H9 (cell line): ENCODE measurements around the gene VENTX. TPM values are rescaled to one million over a fixed set of nuclear protein-coding genes. Genes with fewer than 3 reads are reported as not detected.
"Not testable (repeated sequence)": the region's sequence is repeated elsewhere in the genome, so short reads cannot be mapped to it uniquely, and the experiment has no call there.

Experiments
- DNase-seq: peaks from one replicate; pipeline ENCODE4 v3.0.0-alpha.2; 2017
- H2AFZ ChIP-seq: one replicate; pipeline ENCODE4 v1.6.1; 2013; ENCODE audit warnings: mild to moderate bottlenecking, low read length, control low read depth, moderate library complexity
- H2AK5ac ChIP-seq: 2 replicates; pipeline ENCODE4 v1.6.1; 2013; ENCODE audit warnings: low read length, control low read depth, mixed read lengths; ENCODE audit not compliant: insufficient read length
- H2BK120ac ChIP-seq: one replicate; pipeline ENCODE4 v1.6.1; 2013; ENCODE audit warnings: low read depth, mild to moderate bottlenecking, low read length, control low read depth, inconsistent platforms; ENCODE audit not compliant: poor library complexity, severe bottlenecking
- H2BK12ac ChIP-seq: 2 replicates; pipeline ENCODE4 v1.6.1; 2013; ENCODE audit warnings: low read length, control low read depth, mixed read lengths, low read depth; ENCODE audit not compliant: insufficient read length
- H2BK15ac ChIP-seq: 2 replicates; pipeline ENCODE4 v1.6.1; 2013; ENCODE audit warnings: low read depth, low read length, control low read depth
- H2BK20ac ChIP-seq: one replicate; pipeline ENCODE4 v1.6.1; 2013; ENCODE audit warnings: low read depth, mild to moderate bottlenecking, low read length, control low read depth, inconsistent platforms; ENCODE audit not compliant: poor library complexity, severe bottlenecking
- H2BK5ac ChIP-seq: 2 replicates; pipeline ENCODE4 v1.6.1; 2013; ENCODE audit warnings: low read length, control low read depth, mixed read lengths; ENCODE audit not compliant: insufficient read length
- H3K14ac ChIP-seq: 2 replicates; pipeline ENCODE4 v1.6.1; 2013; ENCODE audit warnings: low read length, control low read depth; ENCODE audit not compliant: insufficient read depth
- H3K18ac ChIP-seq: 2 replicates; pipeline ENCODE4 v1.6.1; 2013; ENCODE audit warnings: low read depth, mild to moderate bottlenecking, mixed read lengths, low read length, control low read depth; ENCODE audit not compliant: insufficient read length
- H3K23ac ChIP-seq: 2 replicates; pipeline ENCODE4 v1.6.1; 2013; ENCODE audit warnings: low read length, control low read depth, mixed read lengths, low read depth; ENCODE audit not compliant: insufficient read length
- H3K23me2 ChIP-seq: 2 replicates; pipeline ENCODE4 v1.6.1; 2013; ENCODE audit warnings: low read depth, mild to moderate bottlenecking, mixed read lengths, low read length, control low read depth; ENCODE audit not compliant: insufficient read length, poor library complexity, severe bottlenecking
- H3K27ac ChIP-seq: 2 replicates; pipeline ENCODE4 v1.5.1; 2013; ENCODE audit warnings: low read length, control low read depth, mixed read lengths, low read depth; ENCODE audit not compliant: insufficient read length
- H3K27me3 ChIP-seq: 2 replicates; pipeline ENCODE4 v1.6.1; 2013; ENCODE audit warnings: low read length, control low read depth, inconsistent platforms; ENCODE audit not compliant: insufficient read depth
- H3K4ac ChIP-seq: 2 replicates; pipeline ENCODE4 v1.6.1; 2013; ENCODE audit warnings: low read depth, mild to moderate bottlenecking, control low read depth, inconsistent platforms, low read length, moderate library complexity
- H3K4me1 ChIP-seq: 2 replicates; pipeline ENCODE4 v1.6.1; 2013; ENCODE audit warnings: low read length, control low read depth, inconsistent platforms; ENCODE audit not compliant: insufficient read depth
- H3K4me2 ChIP-seq: 2 replicates; pipeline ENCODE4 v1.6.1; 2013; ENCODE audit warnings: low read length, control low read depth, mixed read lengths; ENCODE audit not compliant: insufficient read length, insufficient read depth
- H3K56ac ChIP-seq: 2 replicates; pipeline ENCODE4 v1.6.1; 2013; ENCODE audit warnings: low read depth, mild to moderate bottlenecking, mixed read lengths, low read length, control low read depth; ENCODE audit not compliant: insufficient read length
- H3K79me1 ChIP-seq: 2 replicates; pipeline ENCODE4 v1.6.1; 2013; ENCODE audit warnings: low read depth, mild to moderate bottlenecking, moderate library complexity, low read length, control low read depth, inconsistent platforms; ENCODE audit not compliant: insufficient read depth, poor library complexity, severe bottlenecking
- H3K79me2 ChIP-seq: 2 replicates; pipeline ENCODE4 v1.6.1; 2013; ENCODE audit warnings: low read length, control low read depth, inconsistent platforms; ENCODE audit not compliant: insufficient read depth
- H3K9ac ChIP-seq: 2 replicates; pipeline ENCODE4 v1.6.1; 2013; ENCODE audit warnings: low read length, control low read depth, mixed read lengths; ENCODE audit not compliant: insufficient read length; ENCODE audit errors: extremely low read depth
- H3K9me3 ChIP-seq: one replicate; pipeline ENCODE4 v1.6.1; 2013; ENCODE audit warnings: low read depth, low read length, inconsistent platforms; ENCODE audit not compliant: control insufficient read depth
- H3T11ph ChIP-seq: one replicate; pipeline ENCODE4 v1.6.1; 2013; ENCODE audit warnings: mild to moderate bottlenecking, low read length, control low read depth, inconsistent platforms
- H4K20me1 ChIP-seq: one replicate; pipeline ENCODE4 v1.6.1; 2013; ENCODE audit not compliant: control insufficient read depth, insufficient read length, insufficient read depth
- H4K5ac ChIP-seq: 2 replicates; pipeline ENCODE4 v1.6.1; 2013; ENCODE audit warnings: low read depth, mild to moderate bottlenecking, mixed read lengths, low read length, control low read depth; ENCODE audit not compliant: insufficient read length
- H4K8ac ChIP-seq: replicated peaks from 2 replicates; pipeline ENCODE4 v1.6.1; 2013; ENCODE audit warnings: low read length, control low read depth, mixed read lengths, low read depth; ENCODE audit not compliant: insufficient read length
- H4K91ac ChIP-seq: 2 replicates; pipeline ENCODE4 v1.6.1; 2013; ENCODE audit warnings: low read depth, mild to moderate bottlenecking, moderate library complexity, mixed read lengths, low read length, control low read depth; ENCODE audit not compliant: insufficient read length
- H3K27ac Mint-ChIP-seq, 3 experiments: 2 replicates in 2 of 3; 3 replicates in 1 of 3; pipeline ENCODE4 v1.8.0; 2020 to 2021; ENCODE audit warnings: mixed read lengths in 3 of 3, mild to moderate bottlenecking in 1 of 3, moderate library complexity in 1 of 3
- H3K27me3 Mint-ChIP-seq: 2 replicates; pipeline ENCODE4 v1.8.0; 2021; ENCODE audit warnings: low read depth, mild to moderate bottlenecking, moderate library complexity, mixed read lengths
- H3K36me3 Mint-ChIP-seq, 3 experiments: 2 replicates in 2 of 3; 3 replicates in 1 of 3; pipeline ENCODE4 v1.8.0; 2020 to 2021; ENCODE audit warnings: low read depth in 3 of 3, mixed read lengths in 3 of 3; ENCODE audit not compliant: insufficient read depth in 1 of 3
- H3K4me1 Mint-ChIP-seq, 2 experiments: 2 replicates each; pipeline ENCODE4 v1.8.0; 2020; ENCODE audit warnings: mixed read lengths in 2 of 2
- H3K4me3 Mint-ChIP-seq, 2 experiments: 2 replicates in 1 of 2; 3 replicates in 1 of 2; pipeline ENCODE4 v1.8.0; 2020 to 2021; ENCODE audit warnings: mild to moderate bottlenecking in 2 of 2, mixed read lengths in 2 of 2, moderate library complexity in 1 of 2
- H3K9me3 Mint-ChIP-seq, 2 experiments: 2 replicates in 1 of 2; 3 replicates in 1 of 2; pipeline ENCODE4 v1.8.0; 2020; ENCODE audit warnings: mild to moderate bottlenecking in 2 of 2, mixed read lengths in 2 of 2, moderate library complexity in 1 of 2
- WGBS: extraction: QIAGEN DNeasy Blood & Tissue Kit; methylation state at CpG from one replicate; pipeline ENCODE4 v1.1.7; 2013; ENCODE audit warnings: missing lambda C conversion rate, low lambda C conversion rate, mixed read lengths; ENCODE audit not compliant: insufficient read length; ENCODE audit errors: extremely low coverage; 5-methylcytosine and 5-hydroxymethylcytosine counted together
- total RNA-seq: library from RNA; stranded (reverse); gene quantifications from 2 replicates; pipeline ENCODE4 v1.2.1, GENCODE V29; 2021
- TF ChIP-seq, protein P1 (sequence below): fragments of 200-600 bp; sonication (generic); conservative IDR thresholded peaks from 3 replicates; pipeline ENCODE4 v1.8.0; 2021; ENCODE audit warnings: antibody characterized with exemption, mild to moderate bottlenecking

The VENTX gene
- total RNA-seq, 1 experiment from 2014 or later: 10.9 TPM

DNA sequence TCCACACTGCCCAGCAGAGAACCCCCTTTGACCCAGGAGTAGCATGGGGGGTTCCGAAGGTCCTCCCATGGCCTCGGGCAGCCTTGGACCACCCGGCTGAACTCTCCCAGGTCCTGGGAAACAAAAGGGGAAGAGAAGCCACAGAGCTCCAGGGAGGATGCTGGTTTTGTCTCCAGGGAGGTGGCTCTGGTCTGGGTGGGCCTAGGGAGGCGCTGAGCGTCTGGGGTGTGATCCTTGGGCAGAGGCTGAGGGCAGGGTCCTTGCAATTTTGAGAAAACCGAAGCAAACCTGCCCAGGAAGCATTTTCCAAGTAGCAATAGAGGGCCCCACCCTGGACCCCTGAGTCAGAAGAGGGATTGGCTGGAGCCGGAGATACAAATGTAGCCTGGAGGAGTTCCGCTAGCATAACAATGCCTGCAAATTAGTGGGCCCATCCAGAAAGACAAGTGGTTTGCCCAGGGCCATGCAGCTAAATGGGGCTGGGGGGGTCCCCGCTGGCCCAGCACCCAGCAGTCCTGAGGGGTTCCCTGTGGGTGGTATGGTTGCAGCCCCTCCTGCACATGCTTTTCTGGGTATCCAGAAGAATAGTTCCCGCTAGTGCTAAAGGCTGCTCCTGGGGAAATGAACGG lies 5.6 kb upstream of the VENTX start:
- Histone ChIP-seq H3K4me2 (peak overlapping the region; percentile 3), H4K5ac (no peak overlapping the region), H3K18ac (no peak overlapping the region), H3K79me2 (no peaks in the 10 kb centered on the region), H3K27me3 (peaks cover 15% of the 10 kb centered on the region; the same call in 1 of the 2 replicates), H4K20me1 (no peaks in the 10 kb centered on the region), H2BK20ac (no peak overlapping the region), H2AK5ac (no peak overlapping the region), H3K23ac (no peak overlapping the region), H3K9me3 (no peaks in the 10 kb centered on the region), H3T11ph (no peak overlapping the region), H4K91ac (no peak overlapping the region), H2BK15ac (no peak overlapping the region), H3K27ac (no peak overlapping the region), H3K4me1 (no peaks in the 10 kb centered on the region; the same call in 1 of the 2 replicates), H3K14ac (no peak overlapping the region), H2BK12ac (no peak overlapping the region), H3K9ac (no peak overlapping the region), H3K23me2 (peaks cover 5% of the 10 kb centered on the region), H3K4ac (no peak overlapping the region), H2AFZ (no peak overlapping the region), H2BK120ac (no peak overlapping the region), H3K79me1 (no peaks in the 10 kb centered on the region), H2BK5ac (no peak overlapping the region), H4K8ac (no peak overlapping the region), H3K56ac (no peak overlapping the region)
- peaks cover 0 to 2% (median 0%) of the 10 kb centered on the region in 3 experiments; a peak in 4 of 7 replicates for H3K36me3 Mint-ChIP-seq
- TF ChIP-seq, protein P1, sequence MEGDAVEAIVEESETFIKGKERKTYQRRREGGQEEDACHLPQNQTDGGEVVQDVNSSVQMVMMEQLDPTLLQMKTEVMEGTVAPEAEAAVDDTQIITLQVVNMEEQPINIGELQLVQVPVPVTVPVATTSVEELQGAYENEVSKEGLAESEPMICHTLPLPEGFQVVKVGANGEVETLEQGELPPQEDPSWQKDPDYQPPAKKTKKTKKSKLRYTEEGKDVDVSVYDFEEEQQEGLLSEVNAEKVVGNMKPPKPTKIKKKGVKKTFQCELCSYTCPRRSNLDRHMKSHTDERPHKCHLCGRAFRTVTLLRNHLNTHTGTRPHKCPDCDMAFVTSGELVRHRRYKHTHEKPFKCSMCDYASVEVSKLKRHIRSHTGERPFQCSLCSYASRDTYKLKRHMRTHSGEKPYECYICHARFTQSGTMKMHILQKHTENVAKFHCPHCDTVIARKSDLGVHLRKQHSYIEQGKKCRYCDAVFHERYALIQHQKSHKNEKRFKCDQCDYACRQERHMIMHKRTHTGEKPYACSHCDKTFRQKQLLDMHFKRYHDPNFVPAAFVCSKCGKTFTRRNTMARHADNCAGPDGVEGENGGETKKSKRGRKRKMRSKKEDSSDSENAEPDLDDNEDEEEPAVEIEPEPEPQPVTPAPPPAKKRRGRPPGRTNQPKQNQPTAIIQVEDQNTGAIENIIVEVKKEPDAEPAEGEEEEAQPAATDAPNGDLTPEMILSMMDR: no peak
- peak overlapping the region; percentile 76 to 77 for H3K4me3 Mint-ChIP-seq
- H3K9me3 Mint-ChIP-seq: peaks cover 0 to 8% of the 10 kb centered on the region in 2 experiments; a peak in 3 of 5 replicates
- peaks cover 20 to 21% of the 10 kb centered on the region in 2 experiments for H3K4me1 Mint-ChIP-seq
- WGBS: no CpG with 5 or more reads among the region's 11 CpGs
- H3K27ac Mint-ChIP-seq: no peak overlapping the region
- H3K27me3 Mint-ChIP-seq: peaks cover 79% of the 10 kb centered on the region
- peak; percentile 86 for DNase-seq

DNA sequence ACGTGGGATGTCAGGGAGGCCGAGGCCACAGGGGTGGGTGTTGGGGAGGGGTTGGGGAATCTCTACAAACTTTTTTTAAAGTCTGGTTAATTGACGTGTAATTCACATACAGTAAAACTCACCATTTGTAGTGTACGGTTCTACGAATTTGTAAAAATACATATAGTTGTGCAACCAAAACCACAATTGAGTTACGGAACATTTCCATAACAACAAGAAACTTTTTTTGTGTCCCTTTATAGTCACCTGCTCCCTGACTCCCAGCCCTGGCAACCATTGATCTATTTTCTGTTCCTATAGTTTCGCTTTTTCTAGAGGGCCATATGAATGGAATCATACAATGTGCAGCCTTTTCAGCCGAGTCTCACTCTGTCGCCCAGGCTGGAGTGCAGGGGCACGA lies 2.9 kb upstream of the VENTX start:
- H3K56ac ChIP-seq, H2BK120ac ChIP-seq, DNase-seq, H4K20me1 ChIP-seq, H3K27ac ChIP-seq, H3K9me3 Mint-ChIP-seq, H3K79me2 ChIP-seq, H3K9me3 ChIP-seq, H2BK15ac ChIP-seq, H3K79me1 ChIP-seq, H3K27ac Mint-ChIP-seq, H4K5ac ChIP-seq, H3K4ac ChIP-seq, H3K4me1 ChIP-seq, H3K18ac ChIP-seq, H3T11ph ChIP-seq, H3K23ac ChIP-seq, H2AFZ ChIP-seq, H3K4me2 ChIP-seq, H2AK5ac ChIP-seq, H4K8ac ChIP-seq, H3K9ac ChIP-seq, H2BK20ac ChIP-seq, H2BK12ac ChIP-seq, H2BK5ac ChIP-seq, H3K14ac ChIP-seq, H4K91ac ChIP-seq: not testable (repeated sequence)
- Mint-ChIP-seq H3K36me3 (peaks cover 0 to 11% (median 0%) of the 10 kb centered on the region in 3 experiments; a peak in 3 of 7 replicates), H3K4me1 (peaks cover 19 to 28% of the 10 kb centered on the region in 2 experiments), H3K27me3 (peaks cover 77% of the 10 kb centered on the region), H3K4me3 (peak overlapping the region; percentile 24 to 67; a peak in 4 of 5 replicates)
- Histone ChIP-seq H3K27me3 (peaks cover 14% of the 10 kb centered on the region; the same call in 1 of the 2 replicates), H3K23me2 (peaks cover 14% of the 10 kb centered on the region)
- WGBS: no CpG with 5 or more reads among the region's 10 CpGs
